ENCODE data around the gene SLC25A47.
A peak's percentile ranks its signal among the peaks of the same experiment; 100 is the strongest.
"Not testable (repeated sequence)": the region's sequence is repeated elsewhere in the genome, so short reads cannot be mapped to it uniquely, and the experiment has no call there.

Gene SLC25A47

DNA sequence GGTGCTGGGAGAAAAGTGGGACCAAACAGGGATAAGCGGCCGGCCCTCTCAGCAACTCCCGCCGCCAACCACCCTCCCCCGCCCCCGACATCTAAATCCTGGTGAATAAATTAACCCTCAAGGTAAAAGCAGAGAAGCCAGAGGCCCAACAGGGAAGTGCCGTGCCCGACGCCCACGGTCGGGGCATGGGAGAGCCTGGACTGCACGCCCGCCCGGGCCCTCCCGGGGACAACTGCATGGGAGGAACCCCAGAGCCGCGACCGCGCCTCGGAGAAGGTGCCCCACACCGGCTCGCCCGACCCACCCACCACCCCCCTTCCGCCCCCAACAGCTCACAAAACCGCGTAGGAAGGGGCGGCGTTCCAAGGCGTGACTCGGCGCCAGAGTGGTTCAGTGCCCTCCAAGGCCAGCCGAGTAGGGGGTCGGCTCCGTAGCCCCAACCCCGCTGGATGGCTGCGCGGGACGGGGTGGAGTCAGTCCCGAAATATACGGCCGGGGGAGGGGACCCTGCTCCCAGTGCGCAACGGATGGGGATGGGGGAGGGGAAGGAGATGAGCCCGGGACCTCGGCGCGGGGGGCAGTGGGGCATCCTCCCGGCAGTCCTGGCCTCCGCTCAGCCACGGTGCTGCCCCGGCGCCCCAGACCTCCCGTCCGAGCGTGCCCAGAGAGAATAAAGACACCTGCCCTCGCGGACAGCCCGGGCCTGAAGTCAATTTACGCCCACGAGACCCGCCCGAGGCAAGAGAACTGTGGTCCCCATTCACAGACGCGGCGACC, 17.6 kb upstream of the SLC25A47 start:
- in situ Hi-C loops (cut with MboI; ENCODE audit: low pct_unique_long_range_greater_than_20kb, low sequenced_read_pairs, unreplicated experiment): no loop called here
- peak; percentile 60 for DNase-seq (ENCODE audit: low spot score)

DNA sequence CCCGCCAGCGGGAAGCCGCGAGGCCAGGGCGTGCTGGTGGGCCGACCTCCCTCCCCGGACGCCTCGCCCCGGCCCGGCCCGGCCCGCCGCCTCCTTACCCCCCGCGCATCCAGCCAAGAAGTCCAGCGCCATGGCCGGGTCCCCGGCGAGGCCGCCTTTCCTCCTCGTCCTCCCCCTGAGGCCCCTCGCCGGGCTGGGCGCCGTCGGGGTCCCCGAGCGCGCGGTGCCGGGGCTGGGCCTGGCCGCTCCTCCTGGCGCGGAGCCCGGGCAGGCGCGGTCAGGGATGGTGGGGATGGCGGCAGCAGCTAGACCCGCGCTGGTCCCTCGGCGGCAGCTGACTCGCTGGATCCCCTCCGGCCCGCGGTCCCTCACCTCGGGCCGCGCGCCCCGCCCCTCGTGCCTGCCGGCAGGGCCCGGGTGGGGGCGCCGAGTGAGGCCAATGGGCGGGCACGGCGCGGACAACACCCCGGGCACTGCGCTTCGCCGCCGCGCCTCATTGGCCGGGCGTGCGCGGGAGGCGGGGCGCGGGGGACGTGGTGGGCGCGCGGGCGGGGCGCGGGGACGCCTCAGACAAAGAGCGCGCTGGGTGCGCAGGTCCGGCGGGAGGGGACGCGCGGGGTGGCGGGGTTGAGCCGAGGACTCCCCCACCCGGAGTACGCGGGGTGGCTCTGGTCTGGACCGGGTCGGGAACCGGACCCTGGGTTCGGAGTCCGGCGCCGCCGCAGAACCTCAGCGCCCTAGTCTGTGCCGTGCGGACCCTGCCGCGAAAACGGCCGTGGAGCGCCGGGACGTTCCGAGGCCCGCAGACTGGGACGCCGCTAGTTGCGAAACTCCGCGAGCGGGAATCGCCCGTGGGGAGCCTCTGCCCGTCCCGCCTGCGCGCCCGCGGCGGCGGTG, 16.8 kb upstream of the SLC25A47 start, which contains the start of gene SLC25A29:
TSS of gene SLC25A29 (minus strand) at position 344 of the 897 bp plus-strand sequence. CDS start at position 132, 212 bp downstream.
- DNase-seq (ENCODE audit: low spot score): peak; percentile 98
- in situ Hi-C loops (cut with MboI; ENCODE audit: low pct_unique_long_range_greater_than_20kb, low sequenced_read_pairs, unreplicated experiment): no loop called here
- TF ChIP-seq, protein P1, sequence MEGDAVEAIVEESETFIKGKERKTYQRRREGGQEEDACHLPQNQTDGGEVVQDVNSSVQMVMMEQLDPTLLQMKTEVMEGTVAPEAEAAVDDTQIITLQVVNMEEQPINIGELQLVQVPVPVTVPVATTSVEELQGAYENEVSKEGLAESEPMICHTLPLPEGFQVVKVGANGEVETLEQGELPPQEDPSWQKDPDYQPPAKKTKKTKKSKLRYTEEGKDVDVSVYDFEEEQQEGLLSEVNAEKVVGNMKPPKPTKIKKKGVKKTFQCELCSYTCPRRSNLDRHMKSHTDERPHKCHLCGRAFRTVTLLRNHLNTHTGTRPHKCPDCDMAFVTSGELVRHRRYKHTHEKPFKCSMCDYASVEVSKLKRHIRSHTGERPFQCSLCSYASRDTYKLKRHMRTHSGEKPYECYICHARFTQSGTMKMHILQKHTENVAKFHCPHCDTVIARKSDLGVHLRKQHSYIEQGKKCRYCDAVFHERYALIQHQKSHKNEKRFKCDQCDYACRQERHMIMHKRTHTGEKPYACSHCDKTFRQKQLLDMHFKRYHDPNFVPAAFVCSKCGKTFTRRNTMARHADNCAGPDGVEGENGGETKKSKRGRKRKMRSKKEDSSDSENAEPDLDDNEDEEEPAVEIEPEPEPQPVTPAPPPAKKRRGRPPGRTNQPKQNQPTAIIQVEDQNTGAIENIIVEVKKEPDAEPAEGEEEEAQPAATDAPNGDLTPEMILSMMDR (IDR thresholded peaks at IDR 0.05; ENCODE audit: extremely low read depth, insufficient read depth, missing control alignments): no peak

More for the DNA sequence above, 17.6 kb upstream of the SLC25A47 start:
- TF ChIP-seq, protein P1 (IDR thresholded peaks at IDR 0.05; ENCODE audit: extremely low read depth, insufficient read depth, missing control alignments): no peak

DNA sequence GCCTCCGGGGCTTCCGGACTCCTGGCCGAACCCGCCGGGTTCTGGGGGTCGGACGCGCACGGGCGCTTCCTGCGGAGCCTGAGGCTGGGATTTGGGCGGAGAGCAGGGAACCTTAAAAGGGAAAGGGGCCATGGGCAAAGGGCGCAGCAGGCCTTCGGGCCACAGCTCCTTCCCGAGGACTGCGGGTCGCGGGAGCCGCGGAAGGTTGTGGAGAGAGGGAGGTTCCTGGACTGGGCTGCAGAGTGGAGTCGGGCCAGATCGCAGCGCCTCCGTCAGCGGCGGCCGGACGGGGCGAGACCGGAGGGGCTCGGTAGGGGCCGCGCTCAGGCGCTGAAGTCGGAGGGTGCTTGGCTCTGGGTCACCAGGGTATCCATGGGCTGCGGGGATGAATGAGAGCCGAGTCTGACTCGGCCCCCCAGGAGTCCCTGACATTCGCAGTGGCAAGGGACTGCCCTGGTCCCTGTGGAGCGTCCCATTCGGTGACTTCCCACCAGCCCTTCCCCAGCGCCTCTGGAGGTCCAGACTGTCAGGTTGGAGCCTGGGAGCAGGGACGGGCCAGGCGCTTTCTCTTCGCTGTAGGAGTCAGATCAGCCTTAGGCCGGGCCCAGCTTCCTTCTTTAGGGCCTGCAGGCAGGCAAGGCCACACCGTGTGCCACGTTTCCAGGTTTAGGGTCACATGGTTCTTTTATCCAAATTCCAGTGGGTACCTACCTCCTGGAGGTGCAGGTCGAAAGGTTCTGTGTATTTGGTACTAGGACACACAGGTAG, 16.0 kb upstream of the SLC25A47 start:
- no peak for DNase-seq (ENCODE audit: low spot score)
- in situ Hi-C loops (cut with MboI; ENCODE audit: low pct_unique_long_range_greater_than_20kb, low sequenced_read_pairs, unreplicated experiment): no loop called here
- TF ChIP-seq, protein P1 (IDR thresholded peaks at IDR 0.05; ENCODE audit: extremely low read depth, insufficient read depth, missing control alignments): no peak

DNA sequence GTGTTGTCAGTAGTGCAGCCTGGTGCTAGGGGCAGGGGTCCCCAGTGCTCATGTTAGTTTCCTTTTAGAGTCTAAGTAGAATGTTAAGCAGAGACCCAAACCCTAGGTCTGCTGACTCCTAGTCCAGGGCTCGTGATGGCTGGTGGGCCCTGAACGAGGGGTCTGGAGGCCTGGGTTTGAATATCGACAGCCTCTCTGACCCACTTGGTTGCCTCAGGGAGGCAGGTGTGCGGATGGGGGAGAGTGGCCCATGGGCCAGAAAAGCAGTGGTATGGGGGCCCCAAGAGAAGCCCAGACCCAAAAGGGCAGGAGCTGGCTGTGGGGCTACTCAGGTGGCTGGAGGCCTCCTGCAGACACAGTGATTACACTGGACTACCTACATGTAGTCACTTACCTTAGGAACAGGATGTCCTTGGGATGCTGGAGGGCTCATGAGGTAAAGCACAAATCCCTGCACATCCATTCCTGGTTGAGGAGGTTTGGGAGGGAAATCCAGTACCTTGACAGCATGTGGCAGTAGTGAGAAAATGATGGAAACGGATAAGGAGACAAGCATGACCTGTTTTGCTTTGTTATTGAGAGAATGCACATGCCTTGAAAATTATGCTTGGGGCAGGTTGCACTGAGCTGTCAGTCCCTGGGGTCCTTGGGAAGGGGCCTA, 15.2 kb upstream of the SLC25A47 start:
- DNase-seq (ENCODE audit: low spot score): no peak
- TF ChIP-seq, protein P1 (IDR thresholded peaks at IDR 0.05; ENCODE audit: extremely low read depth, insufficient read depth, missing control alignments): no peak
- in situ Hi-C loops (cut with MboI; ENCODE audit: low pct_unique_long_range_greater_than_20kb, low sequenced_read_pairs, unreplicated experiment): no loop called here

DNA sequence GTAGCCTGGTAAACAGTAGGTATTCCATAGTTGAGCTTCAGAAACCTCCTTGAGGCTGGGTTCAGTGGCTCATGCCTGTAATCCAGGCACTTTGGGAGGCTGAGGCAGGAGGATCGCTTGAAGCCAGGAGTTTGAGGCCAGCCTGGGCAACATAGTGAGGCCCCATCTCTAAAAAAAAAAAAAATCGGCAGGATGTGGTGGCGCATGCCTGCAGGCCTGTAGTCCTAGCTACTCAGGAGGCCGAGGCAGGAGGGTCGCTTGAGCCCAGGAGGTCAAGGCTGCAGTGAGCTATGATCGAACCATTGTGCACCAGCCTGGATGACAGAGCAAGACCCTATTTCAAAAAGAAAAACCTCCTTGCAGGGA, 14.7 kb upstream of the SLC25A47 start:
- in situ Hi-C loops (cut with MboI; ENCODE audit: low pct_unique_long_range_greater_than_20kb, low sequenced_read_pairs, unreplicated experiment); DNase-seq (ENCODE audit: low spot score): not testable (repeated sequence)

DNA sequence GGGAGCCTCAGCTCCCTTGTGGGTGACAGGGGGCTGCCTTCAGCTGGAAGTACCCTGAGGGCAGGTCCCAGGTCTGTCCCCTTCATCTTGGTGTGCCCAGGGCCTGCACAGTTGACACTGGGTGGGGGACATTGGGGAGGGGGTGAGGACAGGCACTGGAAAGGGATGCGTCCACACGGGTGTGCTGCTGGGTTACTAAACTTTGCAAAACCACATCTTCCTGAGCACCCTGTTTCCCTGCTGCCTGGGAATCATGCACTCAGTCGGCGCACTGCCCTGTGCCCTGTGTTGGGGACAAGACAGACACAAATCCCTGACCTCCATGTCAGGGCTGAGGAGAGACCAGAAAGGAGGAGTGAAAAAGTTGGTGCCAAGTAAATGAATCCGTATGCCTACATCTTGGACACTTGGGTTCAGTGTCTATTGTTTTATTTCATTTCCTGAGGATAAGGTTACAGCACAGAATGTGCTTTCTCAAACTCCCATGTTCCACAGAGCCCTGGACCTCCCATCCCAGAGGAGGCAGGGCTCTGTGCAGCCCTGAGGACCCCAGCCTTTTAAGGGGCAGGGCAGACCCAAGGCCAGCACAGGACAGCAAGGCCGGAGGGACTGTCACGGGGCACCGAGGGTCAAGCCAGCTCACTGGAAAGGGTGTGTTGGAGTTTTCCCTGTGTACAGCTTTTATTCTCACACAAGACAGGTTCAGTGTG, 14.0 kb upstream of the SLC25A47 start:
- in situ Hi-C loops (cut with MboI; ENCODE audit: low pct_unique_long_range_greater_than_20kb, low sequenced_read_pairs, unreplicated experiment): no loop called here
- no peak for DNase-seq (ENCODE audit: low spot score)
- TF ChIP-seq, protein P1 (IDR thresholded peaks at IDR 0.05; ENCODE audit: extremely low read depth, insufficient read depth, missing control alignments): no peak

DNA sequence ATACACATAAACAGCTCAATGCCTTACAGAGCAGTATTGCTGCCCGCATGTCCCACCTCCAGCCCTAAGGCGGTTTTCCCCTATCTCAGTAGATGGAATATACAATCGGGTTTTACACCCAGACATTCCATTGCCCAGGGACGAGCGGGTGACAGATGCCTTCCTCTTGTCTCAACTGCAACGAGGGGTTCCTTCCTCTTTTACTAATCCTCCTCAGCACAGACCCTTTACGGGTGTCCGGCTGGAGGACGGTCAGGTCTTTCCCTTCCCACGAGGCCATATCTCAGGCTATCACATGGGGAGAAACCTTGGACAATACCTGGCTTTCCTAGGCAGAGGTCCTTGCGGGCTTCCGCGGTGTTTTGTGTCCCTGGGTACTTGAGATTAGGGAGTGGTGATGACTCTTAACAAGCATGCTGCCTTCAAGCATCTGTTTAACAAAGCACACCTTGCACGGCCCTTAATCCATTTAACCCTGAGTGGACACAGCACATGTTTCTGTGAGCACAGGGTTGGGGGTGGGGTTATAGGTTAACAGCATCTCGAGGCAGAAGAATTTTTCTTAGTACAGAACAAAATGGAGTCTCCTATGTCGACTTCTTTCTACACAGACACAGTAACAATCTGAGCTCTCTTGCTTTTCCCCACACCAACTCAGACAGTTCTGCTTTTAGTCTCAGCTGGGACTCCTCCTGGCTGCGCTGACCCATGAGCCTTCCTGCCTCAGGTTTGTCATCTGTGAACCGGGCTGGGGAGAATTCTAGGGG, 10.8 kb upstream of the SLC25A47 start:
- in situ Hi-C loops (cut with MboI; ENCODE audit: low pct_unique_long_range_greater_than_20kb, low sequenced_read_pairs, unreplicated experiment): not testable (repeated sequence)

More for the DNA sequence above, 10.8 kb upstream of the SLC25A47 start:
- DNase-seq (ENCODE audit: low spot score): not testable (repeated sequence)
